HepG2 (cell line): ENCODE data around the gene CLMP. TPM values are rescaled to one million over a fixed set of nuclear protein-coding genes. Genes with fewer than 3 reads are reported as not detected.

Experiments
- ATAC-seq: fragments of 200-7000 bp; cut with Tn5 transposase; 3 replicates; pipeline ENCODE4 v1.9.1; 2020; ENCODE audit warnings: mild to moderate bottlenecking, moderate library complexity
- BruUV-seq: library from RNA; stranded (reverse); fragments of 400-500 nt; replicated peaks from 2 replicates; lab custom pipeline; 2021; lab: Mats Ljungman, UMichigan
- CTCF ChIA-PET: fragments of 300-600 bp; formaldehyde crosslinking; extraction: SDS; loops from one replicate; lab custom pipeline; 2021; ENCODE audit warnings: low total read pairs, inconsistent platforms, low intra/inter-chr PET ratio; lab: Yijun Ruan, JAX
- POLR2A ChIA-PET: fragments of 350-600 bp; sonication (Branson Sonifier 250); formaldehyde crosslinking; loops from one replicate; lab custom pipeline; 2020; ENCODE audit warnings: antibody characterized with exemption, inconsistent platforms; lab: Yijun Ruan, JAX
- DNase-seq: peaks from one replicate; pipeline ENCODE4 v3.0.0-alpha.2; 2015; ENCODE audit warnings: low spot score
- FAIRE-seq: peaks from 3 replicates; lab custom pipeline; 2011; peaks lifted over from hg19 to GRCh38; lab: Jason Lieb, UNC
- H2AFZ ChIP-seq: one replicate; pipeline ENCODE4 v1.6.1; 2011; ENCODE audit warnings: low read length, inconsistent platforms
- H3K27ac ChIP-seq: fragments of 300-600 bp; 3 replicates; pipeline ENCODE4 v1.8.0; 2011; ENCODE audit warnings: mixed run types, mild to moderate bottlenecking, mixed read lengths, low read length, inconsistent platforms; ENCODE audit not compliant: insufficient read depth; ENCODE audit errors: extremely low read length
- H3K27me3 ChIP-seq, 2 experiments: fragments of 200-600 bp in 1 of 2; 2 replicates in 1 of 2; 3 replicates in 1 of 2; pipeline versions ENCODE4 v1.6.0 to v1.8.0; 2011; ENCODE audit warnings: low read length in 2 of 2, mild to moderate bottlenecking in 2 of 2, moderate library complexity in 2 of 2, inconsistent platforms in 1 of 2; ENCODE audit not compliant: insufficient read depth in 2 of 2, control insufficient read depth in 1 of 2
- H3K36me3 ChIP-seq, 2 experiments: fragments of 200-600 bp in 1 of 2; replicated peaks in 1 of 2; 2 replicates in 1 of 2; 3 replicates in 1 of 2; pipeline versions ENCODE4 v1.5.1 to v1.8.0; 2011; ENCODE audit warnings: low read length in 2 of 2, inconsistent platforms in 1 of 2; ENCODE audit not compliant: insufficient read depth in 2 of 2, control insufficient read depth in 1 of 2
- H3K4me1 ChIP-seq: 2 replicates; pipeline ENCODE4 v1.5.1; 2012; ENCODE audit warnings: low read length, inconsistent platforms; ENCODE audit not compliant: insufficient read depth
- H3K4me2 ChIP-seq: 2 replicates; pipeline ENCODE4 v1.6.0; 2011; ENCODE audit warnings: low read depth, low read length, inconsistent platforms
- H3K4me3 ChIP-seq, 3 experiments: fragments of 200-600 bp in 1 of 3; sonication (generic), shearing (Covaris generic) in 1 of 3; replicated peaks in 1 of 3; 2 replicates each; pipeline ENCODE4 v1.5.1; 2011 to 2016; ENCODE audit warnings: low read length in 3 of 3, inconsistent platforms in 2 of 3, low read depth in 2 of 3, mild to moderate bottlenecking in 2 of 3, control low read depth in 1 of 3, mixed read lengths in 1 of 3; ENCODE audit not compliant: insufficient read depth in 1 of 3
- H3K79me2 ChIP-seq: one replicate; pipeline ENCODE4 v1.6.1; 2011; ENCODE audit warnings: low read length, inconsistent platforms; ENCODE audit not compliant: insufficient read depth
- H3K9ac ChIP-seq: 2 replicates; pipeline ENCODE4 v1.6.0; 2011; ENCODE audit warnings: mild to moderate bottlenecking, low read depth, low read length, inconsistent platforms; ENCODE audit not compliant: insufficient read depth
- H3K9me3 ChIP-seq: 2 replicates; pipeline ENCODE4 v1.5.1; 2012; ENCODE audit warnings: mild to moderate bottlenecking, low read length
- H4K20me1 ChIP-seq: 2 replicates; pipeline ENCODE4 v1.6.0; 2011; ENCODE audit warnings: inconsistent platforms, mild to moderate bottlenecking, low read length, moderate library complexity; ENCODE audit not compliant: insufficient read depth
- CEBPB ChIP-seq: IDR thresholded peaks from 2 replicates; pipeline ENCODE4 v1.6.1; 2011; ENCODE audit warnings: low read depth, low read length, improper control_type of control experiment, borderline replicate concordance
- FOXO1 ChIP-seq: sonication (generic); formaldehyde crosslinking; IDR thresholded peaks from 2 replicates; pipeline ENCODE4 v1.4.0; 2020; ENCODE audit warnings: missing genetic modification reagents
- HOXD1 ChIP-seq: sonication (generic); formaldehyde crosslinking; IDR thresholded peaks from 2 replicates; pipeline ENCODE4 v1.5.0; 2020; ENCODE audit warnings: missing genetic modification reagents
- KLF11 ChIP-seq: IDR thresholded peaks from 2 replicates; pipeline ENCODE4 v1.6.1; 2016; ENCODE audit warnings: missing compliant biosample characterization
- RAD21 ChIP-seq: fragments of 450-650 bp; formaldehyde crosslinking; IDR thresholded peaks from 2 replicates; pipeline ENCODE4 v1.5.0; 2020; ENCODE audit warnings: mild to moderate bottlenecking
- SRSF9 ChIP-seq: fragments of 200-400 bp; formaldehyde crosslinking; IDR thresholded peaks from 2 replicates; pipeline ENCODE4 v1.6.1; 2018; ENCODE audit warnings: borderline replicate concordance, mild to moderate bottlenecking, low read depth, low read length; ENCODE audit not compliant: insufficient read depth, poor library complexity, severe bottlenecking
- TCF7L2 ChIP-seq: IDR thresholded peaks from 2 replicates; pipeline ENCODE4 v1.6.1; 2011; ENCODE audit warnings: mild to moderate bottlenecking, low read depth, low read length, moderate library complexity
- ZNF101 ChIP-seq: sonication (generic); formaldehyde crosslinking; IDR thresholded peaks from 2 replicates; pipeline ENCODE4 v1.4.0; 2020; ENCODE audit warnings: mild to moderate bottlenecking, low read depth, missing genetic modification reagents, borderline replicate concordance
- ZNF678 ChIP-seq: sonication (generic); formaldehyde crosslinking; IDR thresholded peaks from 2 replicates; pipeline ENCODE4 v1.4.0; 2020; ENCODE audit warnings: mild to moderate bottlenecking, missing genetic modification reagents
- ZNF891 ChIP-seq: sonication (generic); formaldehyde crosslinking; IDR thresholded peaks from 2 replicates; pipeline ENCODE4 v1.5.0; 2020; ENCODE audit warnings: mild to moderate bottlenecking, missing genetic modification reagents
- WGBS: methylation state at CpG from one replicate; pipeline ENCODE4 v1.1.6; 2017; ENCODE audit warnings: low lambda C conversion rate; 5-methylcytosine and 5-hydroxymethylcytosine counted together
- in situ Hi-C: cut with HindIII; loops from 2 replicates; pipeline ENCODE4 v1.10.0; 2017; ENCODE audit warnings: low pct_unique_long_range_greater_than_20kb; ENCODE audit not compliant: extremely low pct_ligation_motif_present
- intact Hi-C: fragments of 100-400 bp; cut with micrococcal nuclease; formaldehyde crosslinking; loops from one replicate; pipeline ENCODE4 v1.10.0; 2022; ENCODE audit not compliant: unreplicated experiment
- polyA plus RNA-seq, 8 experiments: library from polyadenylated mRNA; depleted of rRNA in 3 of 8; stranded (reverse) in 7 of 8; unstranded in 1 of 8; fragments of >200 nt; fragmentation: Illumina TruSeq in 4 of 8; extraction: Trizol in 4 of 8; gene quantifications; 2 replicates each; pipeline versions ENCODE4 v1.2.1 to v1.2.3, GENCODE V29; 2011 to 2016; ENCODE audit warnings: low read depth in 4 of 8, missing spikeins in 1 of 8, mixed read lengths in 1 of 8; ENCODE audit not compliant: insufficient read depth in 1 of 8
- total RNA-seq, 5 experiments: library from RNA; depleted of rRNA; stranded (reverse); fragments of >200 nt; fragmentation: Illumina TruSeq; extraction: Trizol; gene quantifications; 2 replicates each; pipeline ENCODE4 v1.2.3, GENCODE V29; 2016; ENCODE audit warnings: low read depth in 1 of 5

The CLMP gene
- total and polyA plus RNA-seq, 2 of the 13 experiments (the other 11 are each of a cell fraction or from before 2014, with no cell fraction given) = not detected

DNA sequence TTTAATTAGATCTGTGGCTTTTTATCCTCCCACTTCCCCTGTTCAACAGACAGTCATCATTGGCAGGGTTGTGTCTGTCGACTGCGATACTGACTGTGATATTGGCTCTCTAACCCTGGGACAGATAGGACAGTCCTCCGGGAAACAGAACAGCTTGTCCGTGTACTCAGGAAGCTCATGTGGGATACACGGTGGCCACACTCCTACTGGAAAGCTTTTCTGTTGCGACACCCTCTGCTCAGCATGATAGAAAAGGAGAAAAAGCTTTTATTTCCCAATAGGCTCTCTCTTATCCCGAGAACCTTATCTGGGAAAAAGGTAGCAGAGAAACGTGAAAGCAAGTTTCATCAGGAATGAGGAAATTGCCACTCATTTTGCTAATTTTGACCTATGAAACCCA lies 72.7 kb downstream of the CLMP start:
- no TSS peak for BruUV-seq
- no peak overlapping the region for H3K4me2 ChIP-seq
- H3K36me3 ChIP-seq = no peaks in the 10 kb centered on the region
- no peaks in the 10 kb centered on the region for H3K4me1 ChIP-seq
- TF ChIP-seq CEBPB (peak; percentile 41; the same call in 1 of the 2 replicates), TCF7L2 (no peak)
- CTCF ChIA-PET = no interaction called here
- no peaks in the 10 kb centered on the region for H4K20me1 ChIP-seq
- 12% methylated on average over 8 of the region's 8 CpGs for WGBS
- H3K79me2 ChIP-seq = no peaks in the 10 kb centered on the region
- POLR2A ChIA-PET = no interaction called here
- intact Hi-C loops (no loop called here), in situ Hi-C loops (loop anchor here (25.0 kb wide), 1 partner anchor 365 kb away; no protein-coding TSS in a partner anchor)
- no peak overlapping the region for H3K9ac ChIP-seq
- H2AFZ ChIP-seq = no peak overlapping the region
- H3K27ac ChIP-seq = no peak overlapping the region
- no peaks in the 10 kb centered on the region for H3K9me3 ChIP-seq
- no peak for DNase-seq
- no peak overlapping the region for H3K4me3 ChIP-seq
- peaks cover 1 to 20% of the 10 kb centered on the region in 2 experiments; a peak in 2 of 5 replicates for H3K27me3 ChIP-seq
- no peak for FAIRE-seq
- ATAC-seq = no peak

GRCh38 chr11:123116486-123116885 lies 78.6 kb downstream of the CLMP start:
- Histone ChIP-seq H3K27ac (no peak overlapping the region), H4K20me1 (no peaks in the 10 kb centered on the region), H3K79me2 (no peaks in the 10 kb centered on the region), H3K27me3 (no peaks in the 10 kb centered on the region; a peak in 1 of 5 replicates), H2AFZ (no peak overlapping the region), H3K4me3 (no peak overlapping the region), H3K9ac (no peak overlapping the region), H3K36me3 (no peaks in the 10 kb centered on the region), H3K4me2 (no peak overlapping the region), H3K4me1 (no peaks in the 10 kb centered on the region), H3K9me3 (peaks cover 5% of the 10 kb centered on the region; the same call in 1 of the 2 replicates)
- ChIA-PET CTCF (no interaction called here), POLR2A (no interaction called here)
- intact Hi-C loops = no loop called here
- 30% methylated on average over 2 of the region's 2 CpGs for WGBS
- FAIRE-seq (no peak), DNase-seq (no peak), ATAC-seq (no peak)
- TF ChIP-seq ZNF678 (CRISPR knock-in tag) = no peak
- no peak for TF ChIP-seq ZNF101 (CRISPR knock-in tag)
- TF ChIP-seq FOXO1 (CRISPR knock-in tag) = no peak
- no peak for TF ChIP-seq SRSF9
- no peak for TF ChIP-seq KLF11 (CRISPR knock-in tag)
- TF ChIP-seq RAD21 (CRISPR knock-in tag) = no peak
- TF ChIP-seq ZNF891 (CRISPR knock-in tag) = no peak
- no peak for TF ChIP-seq HOXD1 (CRISPR knock-in tag)
- in situ Hi-C loops = loop anchor here (25.0 kb wide), 1 partner anchor 371 kb away; no protein-coding TSS in a partner anchor
- no TSS peak for BruUV-seq
